HEK293T (cell line): ENCODE data around the gene BBS12.

Source experiments
- CTCF ChIA-PET: fragments of 350-600 bp; formaldehyde crosslinking; extraction: SDS; loops from one replicate; lab custom pipeline; 2021; ENCODE audit warnings: antibody characterized with exemption, inconsistent platforms; lab: Yijun Ruan, JAX
- POLR2A ChIA-PET: fragments of 350-600 bp; formaldehyde crosslinking; extraction: SDS; loops from one replicate; lab custom pipeline; 2020; ENCODE audit warnings: antibody characterized with exemption, inconsistent platforms; lab: Yijun Ruan, JAX
- DNase-seq: peaks from one replicate; pipeline ENCODE4 v3.0.0; 2012; ENCODE audit warnings: mixed read lengths; ENCODE audit errors: extremely low spot score
- ARNT ChIP-seq: fragments of 450-650 bp; IDR thresholded peaks from 2 replicates; pipeline ENCODE4 v1.6.1; 2017; ENCODE audit warnings: mild to moderate bottlenecking
- BHLHE40 ChIP-seq: fragments of 450-650 bp; IDR thresholded peaks from 2 replicates; pipeline ENCODE4 v1.6.1; 2016; ENCODE audit warnings: mild to moderate bottlenecking, moderate library complexity, borderline replicate concordance
- CTBP1 ChIP-seq: fragments of 450-650 bp; IDR thresholded peaks from 2 replicates; pipeline ENCODE4 v1.6.1; 2016; ENCODE audit warnings: borderline replicate concordance
- ELF4 ChIP-seq: fragments of 450-650 bp; IDR thresholded peaks from 2 replicates; pipeline ENCODE4 v1.6.1; 2017; ENCODE audit warnings: antibody characterized with exemption
- FOXA1 ChIP-seq: fragments of 450-650 bp; IDR thresholded peaks from 2 replicates; pipeline ENCODE4 v1.6.1; 2016; ENCODE audit warnings: mild to moderate bottlenecking
- FOXK2 ChIP-seq: fragments of 450-650 bp; IDR thresholded peaks from 2 replicates; pipeline ENCODE4 v1.6.1; 2016; ENCODE audit warnings: mild to moderate bottlenecking
- FOXM1 ChIP-seq: fragments of 450-650 bp; IDR thresholded peaks from 2 replicates; pipeline ENCODE4 v1.6.1; 2017; ENCODE audit warnings: mild to moderate bottlenecking, borderline replicate concordance
- HDGF ChIP-seq: fragments of 450-650 bp; IDR thresholded peaks from 2 replicates; pipeline ENCODE4 v1.6.1; 2017; ENCODE audit warnings: antibody characterized with exemption, borderline replicate concordance
- L3MBTL2 ChIP-seq: fragments of 450-650 bp; conservative IDR thresholded peaks from 2 replicates; pipeline ENCODE4 v1.6.1; 2016; ENCODE audit warnings: mild to moderate bottlenecking
- LEF1 ChIP-seq: fragments of 450-650 bp; IDR thresholded peaks from 2 replicates; pipeline ENCODE4 v1.6.1; 2017; ENCODE audit warnings: mild to moderate bottlenecking, borderline replicate concordance
- NFRKB ChIP-seq: fragments of 450-650 bp; IDR thresholded peaks from 2 replicates; pipeline ENCODE4 v1.6.1; 2016; ENCODE audit warnings: mild to moderate bottlenecking, moderate library complexity
- PKNOX1 ChIP-seq: fragments of 450-650 bp; IDR thresholded peaks from 2 replicates; pipeline ENCODE4 v1.6.1; 2016
- SP1 ChIP-seq: fragments of 450-650 bp; IDR thresholded peaks from 2 replicates; pipeline ENCODE4 v1.6.1; 2017
- SUZ12 ChIP-seq: fragments of 450-650 bp; IDR thresholded peaks from 2 replicates; pipeline ENCODE4 v1.6.1; 2016; ENCODE audit warnings: mild to moderate bottlenecking
- TARDBP ChIP-seq: fragments of 450-650 bp; IDR thresholded peaks from 2 replicates; pipeline ENCODE4 v1.6.1; 2016
- ZNF384 ChIP-seq: fragments of 450-650 bp; IDR thresholded peaks from 2 replicates; pipeline ENCODE4 v1.6.1; 2016

The BBS12 gene

GRCh38 chr4:122692641-122693520 lies 39.6 kb upstream of the BBS12 start:
- no peak for DNase-seq
- POLR2A ChIA-PET, result no interaction called here
- CTCF ChIA-PET, result no interaction called here
- no peak for TF ChIP-seq ZNF384
- no peak for TF ChIP-seq BHLHE40
- no peak for TF ChIP-seq ARNT
- TF ChIP-seq PKNOX1, result no peak
- no peak for TF ChIP-seq ELF4
- TF ChIP-seq FOXA1, result no peak
- TF ChIP-seq L3MBTL2, result no peak
- TF ChIP-seq LEF1, result no peak
- no peak for TF ChIP-seq SP1
- no peak for TF ChIP-seq FOXM1
- TF ChIP-seq TARDBP, result no peak
- TF ChIP-seq HDGF, result no peak
- TF ChIP-seq CTBP1, result no peak
- no peak for TF ChIP-seq SUZ12
- no peak for TF ChIP-seq FOXK2
- no peak for TF ChIP-seq NFRKB

- POLR2A ChIA-PET, result no interaction called here
- no peak for TF ChIP-seq BHLHE40
- no peak for TF ChIP-seq L3MBTL2
- no peak for TF ChIP-seq SP1
- no peak for TF ChIP-seq ZNF384
- no peak for TF ChIP-seq LEF1
- TF ChIP-seq SUZ12, result no peak
- TF ChIP-seq NFRKB, result no peak
- TF ChIP-seq PKNOX1, result no peak
- no peak for TF ChIP-seq FOXM1
- no peak for TF ChIP-seq TARDBP
- TF ChIP-seq FOXK2, result no peak
- TF ChIP-seq HDGF, result no peak
- no peak for TF ChIP-seq FOXA1
- no peak for TF ChIP-seq ELF4
- TF ChIP-seq ARNT, result no peak
- TF ChIP-seq CTBP1, result no peak
- no peak for DNase-seq
- CTCF ChIA-PET, result interaction anchor here (1.5 kb wide), 1 partner anchor 22 kb away, joined by 4 read pairs; no protein-coding TSS in a partner anchor
Observed at GRCh38 chr4:122695226-122695625, 37.3 kb upstream of the BBS12 start.

- no peak for DNase-seq
- TF ChIP-seq LEF1 (no peak), HDGF (no peak), FOXA1 (no peak), ZNF384 (no peak), SP1 (no peak), PKNOX1 (no peak), L3MBTL2 (no peak), NFRKB (no peak), SUZ12 (no peak), BHLHE40 (no peak), FOXK2 (no peak)
- POLR2A ChIA-PET, result no interaction called here
- CTCF ChIA-PET, result no interaction called here
Observed at GRCh38 chr4:122700178-122700725, 32.3 kb upstream of the BBS12 start.

GRCh38 chr4:122701061-122701460 lies 31.4 kb upstream of the BBS12 start:
- POLR2A ChIA-PET, result no interaction called here
- no peak for TF ChIP-seq FOXK2
- TF ChIP-seq PKNOX1, result no peak
- TF ChIP-seq BHLHE40, result no peak
- CTCF ChIA-PET, result no interaction called here
- DNase-seq, result no peak

- TF ChIP-seq TARDBP, result no peak
- no peak for TF ChIP-seq ARNT
- no peak for TF ChIP-seq L3MBTL2
- no peak for TF ChIP-seq LEF1
- no peak for TF ChIP-seq PKNOX1
- ChIA-PET POLR2A (no interaction called here), CTCF (no interaction called here)
- no peak for DNase-seq
Observed at GRCh38 chr4:122701965-122702364, 30.5 kb upstream of the BBS12 start.
